NK-92 treated with Interleukin-12 subunit alpha and Interleukin-12 subunit beta, amount 100 ng/mL, for 24 hours (cell line): ENCODE measurements around the gene SH2D3A.
A peak's percentile ranks its signal among the peaks of the same experiment; 100 is the strongest.
"Not testable (repeated sequence)": the region's sequence is repeated elsewhere in the genome, so short reads cannot be mapped to it uniquely, and the experiment has no call there.

Source experiments
- DNase-seq: peaks from one replicate; lab custom pipeline; 2025; lab: John Stamatoyannopoulos, UW

SH2D3A gene

GRCh38 chr19:6767357-6768235 lies at the start of gene SH2D3A:
Gene SH2D3A (minus strand): TSS chr19:6767435. CDS start chr19:6763748, 3,687 bp downstream.
- DNase-seq: peak; percentile 91

GRCh38 chr19:6813659-6814058 lies 46.4 kb upstream of the SH2D3A start:
- DNase-seq: no peak

GRCh38 chr19:6812612-6813011 lies 45.4 kb upstream of the SH2D3A start:
- no peak for DNase-seq

GRCh38 chr19:6811906-6812305 lies 44.7 kb upstream of the SH2D3A start:
- no peak for DNase-seq

GRCh38 chr19:6811378-6811777 lies 44.1 kb upstream of the SH2D3A start:
- no peak for DNase-seq

GRCh38 chr19:6809262-6809661 lies 42.0 kb upstream of the SH2D3A start:
- no peak for DNase-seq

GRCh38 chr19:6808494-6808893 lies 41.3 kb upstream of the SH2D3A start:
- no peak for DNase-seq

GRCh38 chr19:6807291-6807690 lies 40.1 kb upstream of the SH2D3A start:
- DNase-seq: no peak

- DNase-seq: no peak
These were observed 39.3 kb upstream of the SH2D3A start for GRCh38 chr19:6806488-6806887.

GRCh38 chr19:6803036-6803404 lies 35.8 kb upstream of the SH2D3A start:
- no peak for DNase-seq

- DNase-seq: peak; percentile 88
These were observed 35.3 kb upstream of the SH2D3A start for GRCh38 chr19:6802336-6803035.

- peak; percentile 79 for DNase-seq
These were observed 34.4 kb upstream of the SH2D3A start for GRCh38 chr19:6801485-6802086.

GRCh38 chr19:6800991-6801484 lies 33.8 kb upstream of the SH2D3A start:
- DNase-seq: no peak

- DNase-seq: not testable (repeated sequence)
These were observed 33.0 kb upstream of the SH2D3A start for GRCh38 chr19:6800160-6800790.

GRCh38 chr19:6797646-6798045 lies 30.4 kb upstream of the SH2D3A start:
- DNase-seq: no peak

- DNase-seq: no peak
These were observed 29.0 kb upstream of the SH2D3A start for GRCh38 chr19:6796278-6796677.

GRCh38 chr19:6794686-6795431 lies 27.6 kb upstream of the SH2D3A start:
- no peak for DNase-seq

GRCh38 chr19:6793973-6794372 lies 26.7 kb upstream of the SH2D3A start:
- DNase-seq: no peak

GRCh38 chr19:6793411-6793810 lies 26.2 kb upstream of the SH2D3A start:
- DNase-seq: no peak

GRCh38 chr19:6791237-6791636 lies 24.0 kb upstream of the SH2D3A start:
- no peak for DNase-seq
